Left colon (tissue), 2 donors: Measurements from ENCODE around the gene CAPN6. TPM values are rescaled to one million over a fixed set of nuclear protein-coding genes. Genes with fewer than 3 reads are reported as not detected.

Source experiments
- ATAC-seq: fragments of 200-7000 bp; cut with Tn5 transposase; one replicate; pipeline ENCODE4 v1.9.1; 2020; ENCODE audit warnings: mild to moderate bottlenecking, moderate library complexity
- DNase-seq, 2 donors: peaks; one replicate each; pipeline ENCODE4 v3.0.0-alpha.2; 2020
- intact Hi-C, 2 donors: fragments of 100-400 bp; cut with DNase I in 1 of 2; cut with micrococcal nuclease in 1 of 2; formaldehyde crosslinking; loops; one replicate each; pipeline versions ENCODE4 v1.11.2 to v1.14.0; 2022; cut with DNase I, micrococcal nuclease
- long read RNA-seq: library from polyadenylated mRNA; unstranded; transcript quantifications from one replicate; pipeline ENCODE4 v2.0.0, GENCODE V29; 2021
- total RNA-seq, 2 donors: library from RNA; stranded (reverse); fragmentation: NEBNext Ultra II Directional; extraction: Animal tissue kit (Norgen Biotek cat#: 25700); gene quantifications; one replicate each; pipeline ENCODE4 v1.2.1, GENCODE V29; 2021
- donor health status: DM: no; HTN: no; CAD: no.
- donor health status: DM: yes; HTN: yes; CAD: no.

CAPN6 gene, protein sequence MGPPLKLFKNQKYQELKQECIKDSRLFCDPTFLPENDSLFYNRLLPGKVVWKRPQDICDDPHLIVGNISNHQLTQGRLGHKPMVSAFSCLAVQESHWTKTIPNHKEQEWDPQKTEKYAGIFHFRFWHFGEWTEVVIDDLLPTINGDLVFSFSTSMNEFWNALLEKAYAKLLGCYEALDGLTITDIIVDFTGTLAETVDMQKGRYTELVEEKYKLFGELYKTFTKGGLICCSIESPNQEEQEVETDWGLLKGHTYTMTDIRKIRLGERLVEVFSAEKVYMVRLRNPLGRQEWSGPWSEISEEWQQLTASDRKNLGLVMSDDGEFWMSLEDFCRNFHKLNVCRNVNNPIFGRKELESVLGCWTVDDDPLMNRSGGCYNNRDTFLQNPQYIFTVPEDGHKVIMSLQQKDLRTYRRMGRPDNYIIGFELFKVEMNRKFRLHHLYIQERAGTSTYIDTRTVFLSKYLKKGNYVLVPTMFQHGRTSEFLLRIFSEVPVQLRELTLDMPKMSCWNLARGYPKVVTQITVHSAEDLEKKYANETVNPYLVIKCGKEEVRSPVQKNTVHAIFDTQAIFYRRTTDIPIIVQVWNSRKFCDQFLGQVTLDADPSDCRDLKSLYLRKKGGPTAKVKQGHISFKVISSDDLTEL
- total RNA-seq: 1 to 10 TPM; 2.0 to 5.0 TPM
- long read RNA-seq: 0 reads

DNA sequence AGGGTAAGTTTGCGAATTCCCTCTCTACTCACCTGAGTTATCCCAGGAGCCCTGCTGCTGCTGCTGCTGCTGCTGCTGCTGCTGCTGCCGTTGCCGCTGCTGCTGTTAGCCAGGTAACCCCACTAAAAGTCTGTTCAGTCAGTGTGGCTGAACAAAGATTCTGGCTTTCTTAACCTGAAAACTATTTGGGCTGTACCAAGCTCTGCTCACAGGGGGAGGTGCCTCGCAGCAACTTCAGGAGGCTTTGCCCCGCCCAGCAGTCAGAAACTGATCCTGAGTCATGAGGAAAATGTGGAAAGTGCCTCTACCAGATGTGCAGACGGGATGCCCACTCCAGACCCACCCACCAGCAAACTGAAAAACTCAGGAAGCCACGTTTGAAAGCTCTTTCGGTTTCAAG is at the start of gene CAPN6:
TSS of gene CAPN6 (minus strand) at position 145 of the 400 bp plus-strand sequence. CDS start 6,547 bp downstream, outside the sequence.
- intact Hi-C loops: no loop called here
- ATAC-seq (peak; percentile 45), DNase-seq (peak; percentile 21 to 23)

GRCh38 chrX:111319451-111319850 is 49.2 kb upstream of the CAPN6 start:
- ATAC-seq: no peak
- no peak for DNase-seq

GRCh38 chrX:111318901-111319300 is 48.6 kb upstream of the CAPN6 start:
- ATAC-seq (no peak), DNase-seq (no peak)
- intact Hi-C loops: no loop called here

More at GRCh38 chrX:111319451-111319850, 49.2 kb upstream of the CAPN6 start:
- intact Hi-C loops: no loop called here

DNA sequence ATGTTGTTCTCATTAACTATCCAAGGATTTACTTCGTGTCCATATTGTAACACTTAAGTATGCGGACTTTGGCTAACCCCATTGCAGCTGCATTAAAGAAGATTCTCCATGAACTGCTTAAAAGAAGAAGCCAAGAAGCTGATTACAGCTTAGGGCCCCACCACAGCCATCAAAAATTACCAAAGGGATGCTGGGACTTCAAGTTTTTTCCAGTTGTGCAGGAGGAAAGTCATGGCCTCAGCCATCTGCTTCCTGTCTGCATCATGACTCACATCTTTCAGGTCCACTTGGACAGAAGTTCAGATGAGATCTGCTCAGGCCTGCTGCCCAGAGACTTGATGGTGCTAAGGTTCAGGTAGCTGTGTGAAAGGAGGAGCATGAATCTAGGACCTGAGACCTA is 38.8 kb upstream of the CAPN6 start:
- no peak for ATAC-seq
- DNase-seq: no peak
- intact Hi-C loops: no loop called here

DNA sequence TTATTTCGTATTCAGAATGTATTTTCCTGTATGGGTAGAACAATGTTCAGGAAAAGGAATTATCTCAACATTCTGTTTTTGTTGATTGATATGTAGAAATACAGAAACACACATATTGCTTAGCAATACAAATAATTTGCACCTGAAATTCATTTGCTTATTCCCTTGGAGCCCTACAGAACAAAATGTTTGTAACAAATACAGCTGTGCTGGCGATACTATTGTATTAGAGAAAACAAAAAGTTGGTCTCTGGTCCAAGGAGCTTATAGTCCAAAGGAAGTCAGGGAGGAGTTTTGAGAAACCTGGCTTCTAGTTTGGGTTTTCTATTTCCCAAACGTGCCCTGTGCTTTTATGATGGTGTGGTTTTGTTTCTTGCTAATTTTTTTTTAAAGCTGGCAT is 37.8 kb upstream of the CAPN6 start:
- DNase-seq (no peak), ATAC-seq (no peak)
- intact Hi-C loops: no loop called here

DNA sequence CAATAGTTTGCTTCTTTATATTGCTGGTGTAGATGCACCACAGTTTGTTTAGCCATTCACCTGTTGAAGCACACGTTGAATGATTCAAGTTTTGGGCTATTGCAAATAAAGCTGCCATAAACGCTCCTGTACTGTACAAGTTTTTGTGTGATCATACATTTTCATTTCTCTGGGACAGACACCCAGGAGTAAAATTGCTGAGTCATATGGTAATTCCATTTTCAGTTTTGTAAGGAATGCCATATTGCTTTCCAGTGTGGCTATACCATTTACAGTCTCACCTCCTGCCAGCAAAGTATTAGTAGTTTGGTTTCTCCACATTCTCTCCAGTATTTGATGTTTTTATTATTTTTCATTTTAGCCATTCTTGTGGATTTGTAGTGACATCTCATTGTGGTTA is 32.0 kb upstream of the CAPN6 start:
- intact Hi-C loops: no loop called here
- DNase-seq (no peak), ATAC-seq (no peak)

GRCh38 chrX:111288841-111289240 is 18.6 kb upstream of the CAPN6 start:
- no peak for DNase-seq
- no peak for ATAC-seq
- intact Hi-C loops: no loop called here

GRCh38 chrX:111284631-111285293 is 14.5 kb upstream of the CAPN6 start:
- DNase-seq (no peak), ATAC-seq (peak; percentile 59)
- intact Hi-C loops: no loop called here

- DNase-seq (no peak), ATAC-seq (no peak)
- intact Hi-C loops: no loop called here
Observed at GRCh38 chrX:111283446-111283845, 13.2 kb upstream of the CAPN6 start.

DNA sequence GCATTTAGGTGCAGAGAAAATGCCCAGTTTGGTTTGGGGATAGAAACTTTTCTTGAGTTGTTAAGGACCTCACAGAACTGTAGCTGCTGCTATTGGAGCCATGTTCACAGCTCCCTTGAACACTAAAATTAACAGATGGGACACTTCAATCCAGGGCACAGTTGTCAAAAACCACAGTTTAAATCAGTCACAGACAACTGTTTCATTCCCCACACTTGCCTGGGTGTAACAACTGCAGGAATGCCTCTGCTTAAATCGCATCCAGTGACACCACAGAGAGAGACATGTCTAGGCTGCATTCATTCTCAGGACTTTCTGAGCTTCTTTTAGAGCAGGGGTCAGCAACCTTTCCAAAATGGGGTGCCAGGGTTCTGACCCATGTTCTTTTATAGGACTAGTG is 12.7 kb upstream of the CAPN6 start:
- intact Hi-C loops: no loop called here
- DNase-seq (no peak), ATAC-seq (no peak)

DNA sequence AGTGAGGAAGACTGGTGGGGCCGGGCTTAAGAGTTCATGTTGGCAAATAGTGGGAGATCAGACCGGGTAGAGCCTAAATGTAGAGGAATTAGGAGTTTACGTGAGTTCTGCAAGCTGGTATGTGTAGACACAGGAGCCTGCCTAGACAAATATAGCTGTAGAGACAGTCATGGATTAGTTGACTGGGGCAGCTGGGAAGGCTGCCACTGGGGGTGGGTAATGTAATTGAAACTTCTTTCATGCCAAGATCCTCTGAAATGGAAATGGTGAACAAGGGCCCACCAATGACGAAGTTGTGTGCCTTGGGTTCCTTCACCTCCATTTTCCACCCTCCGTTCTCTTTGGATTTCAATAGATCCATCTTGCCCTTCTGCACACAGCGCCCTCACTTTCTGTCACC is 11.9 kb upstream of the CAPN6 start:
- no peak for ATAC-seq

GRCh38 chrX:111268506-111268905 is 1.8 kb downstream of the CAPN6 start:
- ATAC-seq: no peak
- no peak for DNase-seq
- intact Hi-C loops: no loop called here

More for the DNA sequence above, 11.9 kb upstream of the CAPN6 start:
- DNase-seq: no peak
- intact Hi-C loops: no loop called here

DNA sequence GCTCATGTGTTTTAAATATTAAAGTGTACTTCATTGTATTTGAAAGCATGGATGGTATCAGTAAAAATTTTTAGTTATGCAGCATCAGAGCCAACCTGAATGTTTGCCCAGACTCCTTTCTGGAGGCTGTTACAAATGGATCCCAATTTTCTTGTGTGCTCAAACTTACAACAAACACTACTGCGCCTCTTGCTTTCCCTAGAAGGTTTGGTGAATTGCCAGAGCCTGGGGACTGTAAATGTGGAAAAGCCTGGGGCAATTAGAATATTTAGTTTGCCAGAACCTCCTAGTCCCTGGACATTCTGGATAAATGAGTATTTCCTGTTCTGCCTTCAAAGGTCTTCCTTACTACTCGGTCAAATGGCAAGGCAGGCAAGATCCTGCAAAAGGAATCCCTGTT is 4.8 kb downstream of the CAPN6 start:
- DNase-seq: no peak
- intact Hi-C loops: no loop called here
- ATAC-seq: no peak

DNA sequence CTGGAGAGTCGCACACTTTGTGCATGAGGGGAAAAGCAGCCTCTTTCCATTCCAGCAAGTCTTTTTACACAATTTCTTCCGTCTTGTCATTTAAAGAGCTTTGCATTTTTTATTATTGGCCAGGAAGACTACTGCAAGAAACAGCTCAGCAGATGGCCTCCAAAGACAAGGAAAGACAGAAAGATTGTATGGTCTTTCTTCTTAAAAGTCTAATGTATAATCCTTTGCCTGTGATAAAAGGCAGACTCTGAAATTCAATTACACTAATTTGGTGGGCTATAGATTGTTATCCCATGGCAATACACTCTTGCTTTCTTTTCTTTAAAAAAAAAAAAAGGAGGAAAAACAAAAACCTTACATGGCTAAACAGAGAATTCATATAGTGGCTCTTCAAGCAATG is 5.9 kb downstream of the CAPN6 start:
- ATAC-seq: no peak
- intact Hi-C loops: no loop called here
- no peak for DNase-seq

DNA sequence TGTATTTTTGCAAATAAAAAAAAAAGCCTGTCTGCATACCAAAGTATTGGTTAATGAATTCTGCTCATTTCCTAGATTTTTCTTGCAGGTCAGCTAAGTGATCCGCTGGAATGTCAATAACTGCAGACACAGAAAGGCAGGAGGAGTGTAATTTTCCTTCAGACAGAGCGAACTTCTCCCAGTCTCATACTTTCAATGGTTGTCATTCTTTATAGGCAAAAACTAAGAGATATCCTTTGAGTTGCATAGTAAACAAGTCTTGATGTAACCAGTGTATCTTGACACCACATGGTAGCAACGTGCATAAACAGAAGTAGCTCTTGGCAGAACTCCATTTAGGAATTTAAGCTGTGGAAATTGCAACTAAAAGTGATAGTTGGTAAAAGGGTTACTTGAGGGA is 8.2 kb downstream of the CAPN6 start:
- intact Hi-C loops: no loop called here

GRCh38 chrX:111260451-111260850 is 9.8 kb downstream of the CAPN6 start:
- DNase-seq: no peak
- intact Hi-C loops: no loop called here
- no peak for ATAC-seq

More for the DNA sequence above, 8.2 kb downstream of the CAPN6 start:
- no peak for ATAC-seq
- no peak for DNase-seq

- ATAC-seq: no peak
- DNase-seq: no peak
- intact Hi-C loops: no loop called here
Observed at GRCh38 chrX:111259559-111259958, 10.7 kb downstream of the CAPN6 start.

DNA sequence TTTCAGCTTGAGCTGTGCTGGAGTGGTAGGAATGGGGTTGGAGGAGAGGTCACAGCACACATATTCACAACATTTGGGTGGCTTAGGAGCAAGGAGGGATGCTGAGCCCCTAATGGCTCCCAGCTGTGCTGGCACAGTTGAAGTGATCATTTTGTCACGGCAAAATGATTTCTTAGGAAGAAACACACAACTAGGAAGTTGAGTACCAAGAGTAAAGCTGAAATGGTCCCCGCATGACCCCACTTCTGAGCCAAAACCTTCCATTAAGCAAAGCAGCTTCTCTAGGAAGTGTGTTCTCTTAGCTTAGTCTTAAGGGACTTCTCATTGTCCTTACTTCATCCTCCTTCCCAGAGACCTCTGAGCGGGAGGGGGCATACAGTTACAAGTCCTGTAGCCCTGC is 12.6 kb downstream of the CAPN6 start:
- intact Hi-C loops: no loop called here
- DNase-seq: no peak
- no peak for ATAC-seq

- intact Hi-C loops: no loop called here
- DNase-seq: no peak
- no peak for ATAC-seq
Observed at GRCh38 chrX:111254896-111255693, 15.2 kb downstream of the CAPN6 start.
